HG02763 (cell line): ENCODE results near the gene AGA.

Experiments
- ATAC-seq: cut with Tn5 transposase; IDR thresholded peaks from one replicate; pipeline ENCODE4 v1.9.1; 2021; ENCODE audit warnings: mild to moderate bottlenecking, moderate library complexity; ENCODE audit not compliant: unreplicated experiment

Gene AGA

GRCh38 chr4:177391287-177391686 lies 51.0 kb downstream of the AGA start:
- ATAC-seq: no peak

- no peak for ATAC-seq
These were observed 55.9 kb downstream of the AGA start for GRCh38 chr4:177386278-177386815.

- no peak for ATAC-seq
These were observed 56.5 kb downstream of the AGA start for GRCh38 chr4:177385576-177386277.

- ATAC-seq: no peak
These were observed 57.3 kb downstream of the AGA start for GRCh38 chr4:177384856-177385397.

GRCh38 chr4:177381762-177382310 lies 60.4 kb downstream of the AGA start:
- no peak for ATAC-seq
